T-helper 17 cell (primary cell): Measurements from ENCODE around the gene OR2V2. TPM values are rescaled to one million over a fixed set of nuclear protein-coding genes. Genes with fewer than 3 reads are reported as not detected.
A peak's percentile ranks its signal among the peaks of the same experiment; 100 is the strongest.

ENCODE experiments used
- ATAC-seq: fragments of 150-1000 bp; cut with Tn5 transposase; 2 replicates; pipeline ENCODE4 v1.10.0; 2021; ENCODE audit warnings: mild to moderate bottlenecking, moderate library complexity
- DNase-seq, 3 donors: peaks; one replicate each; pipeline versions ENCODE4 v3.0.0 to v3.0.0-alpha.2; 2020 to 2021
- H3K9me3 ChIP-seq: one replicate; pipeline ENCODE4 v1.7.0; 2013; ENCODE audit warnings: low read length, mild to moderate bottlenecking; ENCODE audit not compliant: control insufficient read depth, poor library complexity, severe bottlenecking
- H3K27ac Mint-ChIP-seq: one replicate; pipeline ENCODE4 v1.8.0; 2022; ENCODE audit warnings: mild to moderate bottlenecking, moderate library complexity, mixed read lengths
- H3K27me3 Mint-ChIP-seq: one replicate; pipeline ENCODE4 v1.8.0; 2022; ENCODE audit warnings: mixed read lengths
- H3K36me3 Mint-ChIP-seq: one replicate; pipeline ENCODE4 v1.8.0; 2022; ENCODE audit warnings: low read depth, mixed read lengths
- H3K4me1 Mint-ChIP-seq: one replicate; pipeline ENCODE4 v1.8.0; 2022; ENCODE audit warnings: mild to moderate bottlenecking, mixed read lengths
- H3K4me3 Mint-ChIP-seq: one replicate; pipeline ENCODE4 v1.8.0; 2022; ENCODE audit warnings: mild to moderate bottlenecking, moderate library complexity, mixed read lengths
- total RNA-seq, 4 donors: library from RNA in 2 of 4; stranded (reverse) in 2 of 4; gene quantifications; one replicate each; pipeline ENCODE4 v1.2.3 and lab custom pipeline; 2022 to 2026

OR2V2 gene
- total RNA-seq, 2 donors from 2014 or later = not detected

- no peak overlapping the region for H3K4me3 Mint-ChIP-seq
- no peaks in the 10 kb centered on the region for H3K36me3 Mint-ChIP-seq
- no peaks in the 10 kb centered on the region for H3K27me3 Mint-ChIP-seq
- ATAC-seq (no peak), DNase-seq (no peak)
- no peaks in the 10 kb centered on the region for H3K9me3 ChIP-seq
- H3K4me1 Mint-ChIP-seq = peaks cover 10% of the 10 kb centered on the region
- no peak overlapping the region for H3K27ac Mint-ChIP-seq
Observed at GRCh38 chr5:181197326-181197951, 50.1 kb downstream of the OR2V2 start.

GRCh38 chr5:181198106-181198685, 50.8 kb downstream of the OR2V2 start:
- DNase-seq (no peak), ATAC-seq (no peak)
- H3K4me3 Mint-ChIP-seq = no peak overlapping the region
- H3K4me1 Mint-ChIP-seq = peaks cover 6% of the 10 kb centered on the region
- no peaks in the 10 kb centered on the region for H3K36me3 Mint-ChIP-seq
- no peaks in the 10 kb centered on the region for H3K27me3 Mint-ChIP-seq
- no peaks in the 10 kb centered on the region for H3K9me3 ChIP-seq
- no peak overlapping the region for H3K27ac Mint-ChIP-seq

- DNase-seq (no peak), ATAC-seq (peak; percentile 32)
- no peak overlapping the region for H3K27ac Mint-ChIP-seq
- no peak overlapping the region for H3K4me3 Mint-ChIP-seq
- no peaks in the 10 kb centered on the region for H3K36me3 Mint-ChIP-seq
- no peaks in the 10 kb centered on the region for H3K27me3 Mint-ChIP-seq
- H3K4me1 Mint-ChIP-seq = peaks cover 9% of the 10 kb centered on the region
- no peaks in the 10 kb centered on the region for H3K9me3 ChIP-seq
Observed at GRCh38 chr5:181198905-181199519, 51.6 kb downstream of the OR2V2 start.

GRCh38 chr5:181199881-181200638, 52.7 kb downstream of the OR2V2 start:
- Mint-ChIP-seq H3K36me3 (no peaks in the 10 kb centered on the region), H3K27me3 (no peaks in the 10 kb centered on the region), H3K4me1 (peaks cover 11% of the 10 kb centered on the region), H3K27ac (no peak overlapping the region), H3K4me3 (no peak overlapping the region)
- no peaks in the 10 kb centered on the region for H3K9me3 ChIP-seq
- no peak for DNase-seq
- no peak for ATAC-seq

GRCh38 chr5:181200816-181201215, 53.4 kb downstream of the OR2V2 start:
- Mint-ChIP-seq H3K4me3 (no peak overlapping the region), H3K27me3 (peaks cover 3% of the 10 kb centered on the region), H3K4me1 (peaks cover 15% of the 10 kb centered on the region), H3K27ac (no peak overlapping the region), H3K36me3 (peaks cover 2% of the 10 kb centered on the region)
- H3K9me3 ChIP-seq = no peaks in the 10 kb centered on the region
- ATAC-seq = no peak
- no peak for DNase-seq

- peaks cover 7% of the 10 kb centered on the region for H3K36me3 Mint-ChIP-seq
- DNase-seq (no peak), ATAC-seq (no peak)
- peaks cover 32% of the 10 kb centered on the region for H3K4me1 Mint-ChIP-seq
- H3K9me3 ChIP-seq = no peaks in the 10 kb centered on the region
- H3K27me3 Mint-ChIP-seq = peaks cover 15% of the 10 kb centered on the region
- no peak overlapping the region for H3K27ac Mint-ChIP-seq
- H3K4me3 Mint-ChIP-seq = peak overlapping the region; percentile 93
Observed at GRCh38 chr5:181203093-181203711, 55.8 kb downstream of the OR2V2 start.

GRCh38 chr5:181203777-181204112, 56.4 kb downstream of the OR2V2 start:
- Mint-ChIP-seq H3K4me3 (peak overlapping the region; percentile 93), H3K27ac (peak overlapping the region; percentile 47), H3K4me1 (peaks cover 32% of the 10 kb centered on the region), H3K27me3 (peaks cover 15% of the 10 kb centered on the region), H3K36me3 (peaks cover 7% of the 10 kb centered on the region)
- DNase-seq (no peak), ATAC-seq (no peak)
- H3K9me3 ChIP-seq = no peaks in the 10 kb centered on the region

GRCh38 chr5:181204113-181204825, 56.9 kb downstream of the OR2V2 start:
- peaks cover 15% of the 10 kb centered on the region for H3K27me3 Mint-ChIP-seq
- ATAC-seq = no peak
- DNase-seq = no peak
- H3K9me3 ChIP-seq = no peaks in the 10 kb centered on the region
- H3K4me3 Mint-ChIP-seq = peak overlapping the region; percentile 93
- peaks cover 7% of the 10 kb centered on the region for H3K36me3 Mint-ChIP-seq
- peak overlapping the region; percentile 47 for H3K27ac Mint-ChIP-seq
- peaks cover 32% of the 10 kb centered on the region for H3K4me1 Mint-ChIP-seq

GRCh38 chr5:181204826-181205760, 57.7 kb downstream of the OR2V2 start, which contains the start of gene TRIM7:
Gene TRIM7, minus strand, starts transcription at chr5:181205196. Its CDS starts 86 bp downstream, at chr5:181205110.
- peak within 1 kb of the TSS; percentile 98 for H3K4me3 Mint-ChIP-seq
- ATAC-seq (no peak), DNase-seq (no peak)
- no peaks in the 10 kb centered on the region for H3K9me3 ChIP-seq
- H3K27me3 Mint-ChIP-seq = peaks cover 15% of the 10 kb centered on the region
- peaks cover 32% of the 10 kb centered on the region for H3K4me1 Mint-ChIP-seq
- H3K27ac Mint-ChIP-seq = peak within 1 kb of the TSS; percentile 99
- peaks cover 7% of the 10 kb centered on the region for H3K36me3 Mint-ChIP-seq

GRCh38 chr5:181205761-181206649, 58.6 kb downstream of the OR2V2 start:
- DNase-seq (no peak), ATAC-seq (peak; percentile 22)
- H3K27me3 Mint-ChIP-seq = peaks cover 15% of the 10 kb centered on the region
- peaks cover 28% of the 10 kb centered on the region for H3K4me1 Mint-ChIP-seq
- no peaks in the 10 kb centered on the region for H3K9me3 ChIP-seq
- peak overlapping the region; percentile 99 for H3K27ac Mint-ChIP-seq
- peaks cover 7% of the 10 kb centered on the region for H3K36me3 Mint-ChIP-seq
- peak overlapping the region; percentile 98 for H3K4me3 Mint-ChIP-seq
